GM10266 (cell line): ENCODE data around the gene PMS1.

Experiments
- DNase-seq: peaks from one replicate; pipeline ENCODE4 v3.0.0; 2012; ENCODE audit errors: extremely low spot score
- TF ChIP-seq, protein P1 (sequence below): IDR thresholded peaks from 2 replicates; pipeline ENCODE4 v1.5.1; 2012; ENCODE audit warnings: mild to moderate bottlenecking, low read depth; ENCODE audit not compliant: control insufficient read depth, insufficient read depth; ENCODE audit errors: missing control alignments

PMS1 gene

GRCh38 chr2:189835855-189836558 is 51.8 kb downstream of the PMS1 start:
- no peak for DNase-seq
- TF ChIP-seq, protein P1, sequence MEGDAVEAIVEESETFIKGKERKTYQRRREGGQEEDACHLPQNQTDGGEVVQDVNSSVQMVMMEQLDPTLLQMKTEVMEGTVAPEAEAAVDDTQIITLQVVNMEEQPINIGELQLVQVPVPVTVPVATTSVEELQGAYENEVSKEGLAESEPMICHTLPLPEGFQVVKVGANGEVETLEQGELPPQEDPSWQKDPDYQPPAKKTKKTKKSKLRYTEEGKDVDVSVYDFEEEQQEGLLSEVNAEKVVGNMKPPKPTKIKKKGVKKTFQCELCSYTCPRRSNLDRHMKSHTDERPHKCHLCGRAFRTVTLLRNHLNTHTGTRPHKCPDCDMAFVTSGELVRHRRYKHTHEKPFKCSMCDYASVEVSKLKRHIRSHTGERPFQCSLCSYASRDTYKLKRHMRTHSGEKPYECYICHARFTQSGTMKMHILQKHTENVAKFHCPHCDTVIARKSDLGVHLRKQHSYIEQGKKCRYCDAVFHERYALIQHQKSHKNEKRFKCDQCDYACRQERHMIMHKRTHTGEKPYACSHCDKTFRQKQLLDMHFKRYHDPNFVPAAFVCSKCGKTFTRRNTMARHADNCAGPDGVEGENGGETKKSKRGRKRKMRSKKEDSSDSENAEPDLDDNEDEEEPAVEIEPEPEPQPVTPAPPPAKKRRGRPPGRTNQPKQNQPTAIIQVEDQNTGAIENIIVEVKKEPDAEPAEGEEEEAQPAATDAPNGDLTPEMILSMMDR, result no peak

- TF ChIP-seq, protein P1, result no peak
- no peak for DNase-seq
Observed at GRCh38 chr2:189836644-189837043, 52.4 kb downstream of the PMS1 start.

- TF ChIP-seq, protein P1, result no peak
- DNase-seq, result no peak
Observed at GRCh38 chr2:189837326-189837725, 53.1 kb downstream of the PMS1 start.

DNA sequence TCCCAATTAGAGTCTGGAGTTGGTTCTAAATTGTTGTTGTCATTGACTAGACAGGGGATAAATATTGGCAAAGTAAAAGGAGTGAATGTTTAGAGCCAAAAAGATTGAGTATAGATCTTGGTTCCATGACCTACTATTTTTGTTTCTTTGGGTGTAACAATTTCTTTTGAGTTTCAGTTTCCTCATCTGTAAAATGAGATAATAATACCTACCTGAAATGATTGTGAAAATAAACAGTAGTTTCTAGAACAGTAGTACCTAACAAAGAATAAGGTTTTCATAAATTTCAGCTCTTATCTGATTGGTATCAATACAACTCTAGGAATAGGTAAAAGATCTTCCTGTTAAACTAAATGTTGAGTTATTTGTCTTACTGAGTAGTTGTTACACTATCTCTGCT is 56.8 kb downstream of the PMS1 start:
- TF ChIP-seq, protein P1, result no peak
- no peak for DNase-seq

DNA sequence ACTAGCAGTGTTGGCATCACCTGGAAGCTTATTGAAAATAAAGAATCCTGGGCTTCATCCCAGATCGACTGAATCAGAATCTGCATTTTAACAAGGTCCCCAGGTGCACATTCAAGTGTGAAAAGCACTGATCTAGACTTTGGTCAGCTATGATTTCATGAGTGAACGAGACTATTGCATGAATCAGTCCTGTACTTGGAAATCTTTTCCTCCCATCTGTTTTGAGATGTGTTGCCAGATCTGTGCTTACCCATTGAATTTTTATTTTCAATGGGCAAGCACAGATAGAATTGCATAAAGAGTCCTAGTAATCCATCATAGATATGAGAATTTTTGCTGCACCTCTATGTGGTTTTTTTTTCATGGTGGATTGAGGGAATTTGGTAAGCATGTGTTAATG is 64.0 kb downstream of the PMS1 start:
- TF ChIP-seq, protein P1, result no peak

DNA sequence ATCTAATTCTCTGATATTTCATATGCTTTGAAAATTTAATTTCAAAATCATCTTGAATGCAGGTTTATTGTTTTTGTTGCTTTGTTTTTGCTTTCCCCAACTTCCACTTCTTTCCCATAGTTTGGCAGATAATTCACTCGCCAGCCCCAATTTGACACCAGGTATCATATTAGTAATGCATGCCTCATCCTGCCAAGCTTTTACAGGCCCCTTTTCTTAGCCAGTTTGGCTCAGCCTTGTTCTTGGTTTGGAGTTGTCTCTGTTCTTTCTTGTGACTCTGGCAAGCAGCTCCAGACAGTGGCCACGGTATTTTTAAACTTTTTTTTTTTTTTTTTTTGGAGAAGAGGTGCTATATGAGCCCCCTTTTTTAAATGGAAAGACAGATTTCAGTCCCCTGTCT is 65.3 kb downstream of the PMS1 start:
- no peak for DNase-seq
- TF ChIP-seq, protein P1, result no peak

More for the DNA sequence above, 64.0 kb downstream of the PMS1 start:
- DNase-seq, result no peak

- no peak for DNase-seq
- TF ChIP-seq, protein P1, result no peak
Observed at GRCh38 chr2:189851174-189851826, 67.0 kb downstream of the PMS1 start.
